ENCODE results near the gene TEX14. TPM values are rescaled to one million over a fixed set of nuclear protein-coding genes. Genes with fewer than 3 reads are reported as not detected.
"Not testable (repeated sequence)": the region's sequence is repeated elsewhere in the genome, so short reads cannot be mapped to it uniquely, and the experiment has no call there.

Gene TEX14
- total and polyA plus RNA-seq, 8 donors, result 0.47 to 2.1 (median 1.3) TPM

GRCh38 chr17:58692239-58693055 is 602 bp upstream of the TEX14 start, which contains the start of gene RAD51C:
Gene RAD51C (plus strand): TSS chr17:58692602. CDS start chr17:58692644, 42 bp downstream.
- Histone ChIP-seq H3K27ac (peak within 1 kb of the TSS; percentile 64 to 89), H3K4me3 (peak within 1 kb of the TSS; percentile 65 to 81), H3K4me1 (peaks cover 0 to 26% of the 10 kb centered on the region in 2 donors), H3K27me3 (no peaks in the 10 kb centered on the region), H3K36me3 (peaks cover 0 to 7% of the 10 kb centered on the region in 2 donors), H3K9me3 (no peaks in the 10 kb centered on the region)
- DNase-seq (peak; percentile 76 to 97 (median 89)), ATAC-seq (peak; percentile 99)
- intact Hi-C loops (cut with DNase I), result no loop called here
- TF ChIP-seq, protein P1, sequence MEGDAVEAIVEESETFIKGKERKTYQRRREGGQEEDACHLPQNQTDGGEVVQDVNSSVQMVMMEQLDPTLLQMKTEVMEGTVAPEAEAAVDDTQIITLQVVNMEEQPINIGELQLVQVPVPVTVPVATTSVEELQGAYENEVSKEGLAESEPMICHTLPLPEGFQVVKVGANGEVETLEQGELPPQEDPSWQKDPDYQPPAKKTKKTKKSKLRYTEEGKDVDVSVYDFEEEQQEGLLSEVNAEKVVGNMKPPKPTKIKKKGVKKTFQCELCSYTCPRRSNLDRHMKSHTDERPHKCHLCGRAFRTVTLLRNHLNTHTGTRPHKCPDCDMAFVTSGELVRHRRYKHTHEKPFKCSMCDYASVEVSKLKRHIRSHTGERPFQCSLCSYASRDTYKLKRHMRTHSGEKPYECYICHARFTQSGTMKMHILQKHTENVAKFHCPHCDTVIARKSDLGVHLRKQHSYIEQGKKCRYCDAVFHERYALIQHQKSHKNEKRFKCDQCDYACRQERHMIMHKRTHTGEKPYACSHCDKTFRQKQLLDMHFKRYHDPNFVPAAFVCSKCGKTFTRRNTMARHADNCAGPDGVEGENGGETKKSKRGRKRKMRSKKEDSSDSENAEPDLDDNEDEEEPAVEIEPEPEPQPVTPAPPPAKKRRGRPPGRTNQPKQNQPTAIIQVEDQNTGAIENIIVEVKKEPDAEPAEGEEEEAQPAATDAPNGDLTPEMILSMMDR (IDR thresholded peaks at IDR 0.05), result no peak

DNA sequence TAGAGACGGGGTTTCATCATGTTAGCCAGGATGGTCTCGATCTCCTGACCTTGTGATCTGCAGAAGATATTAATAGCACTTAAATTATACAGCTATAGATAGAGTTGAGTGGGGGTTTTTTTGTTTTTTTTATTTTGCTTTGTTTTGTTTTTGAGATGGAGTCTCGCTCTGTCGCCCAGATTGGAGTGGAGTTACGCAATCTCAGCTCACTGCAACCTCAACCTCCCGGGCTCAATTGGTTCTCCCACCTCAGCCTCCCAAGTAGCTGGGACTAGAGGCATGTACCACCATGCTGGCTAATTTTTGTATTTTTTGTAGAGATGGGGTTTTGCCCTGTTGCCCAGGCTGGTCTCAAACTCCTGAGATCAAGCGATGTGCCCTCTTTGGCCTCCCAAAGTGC is 1.8 kb downstream of the TEX14 start:
- H3K36me3 ChIP-seq; H3K4me3 ChIP-seq; ATAC-seq; H3K27me3 ChIP-seq; H3K27ac ChIP-seq; DNase-seq; H3K9me3 ChIP-seq; intact Hi-C loops (cut with DNase I): not testable (repeated sequence)
- H3K4me1 ChIP-seq, result peaks cover 0 to 26% of the 10 kb centered on the region in 2 donors

- DNase-seq, result no peak
- Histone ChIP-seq H3K4me3 (no peak overlapping the region), H3K36me3 (no peaks in the 10 kb centered on the region), H3K9me3 (no peaks in the 10 kb centered on the region), H3K4me1 (peaks cover 0 to 15% of the 10 kb centered on the region in 2 donors), H3K27me3 (no peaks in the 10 kb centered on the region), H3K27ac (no peak overlapping the region)
- no peak for ATAC-seq
- intact Hi-C loops (cut with DNase I), result no loop called here
- TF ChIP-seq, protein P1 (IDR thresholded peaks at IDR 0.05), result no peak
Measured at GRCh38 chr17:58688521-58688920, 3.3 kb downstream of the TEX14 start.

GRCh38 chr17:58686980-58687379 is 4.9 kb downstream of the TEX14 start:
- intact Hi-C loops (cut with DNase I), result no loop called here
- Histone ChIP-seq H3K4me3 (no peak overlapping the region), H3K27me3 (no peaks in the 10 kb centered on the region), H3K27ac (no peak overlapping the region), H3K36me3 (no peaks in the 10 kb centered on the region), H3K4me1 (no peaks in the 10 kb centered on the region), H3K9me3 (no peaks in the 10 kb centered on the region)
- no peak for DNase-seq
- no peak for ATAC-seq
- TF ChIP-seq, protein P1 (IDR thresholded peaks at IDR 0.05), result no peak

- H3K9me3 ChIP-seq; ATAC-seq; DNase-seq; H3K4me3 ChIP-seq; H3K27ac ChIP-seq; H3K4me1 ChIP-seq; H3K27me3 ChIP-seq; H3K36me3 ChIP-seq; intact Hi-C loops (cut with DNase I): not testable (repeated sequence)
Measured at GRCh38 chr17:58684462-58684861, 7.4 kb downstream of the TEX14 start.

GRCh38 chr17:58684003-58684402 is 7.8 kb downstream of the TEX14 start:
- ATAC-seq, result no peak
- no peak for DNase-seq
- no peaks in the 10 kb centered on the region for H3K36me3 ChIP-seq
- H3K4me3 ChIP-seq, result no peak overlapping the region
- H3K27me3 ChIP-seq, result no peaks in the 10 kb centered on the region
- H3K4me1 ChIP-seq, result no peaks in the 10 kb centered on the region
- TF ChIP-seq, protein P1 (IDR thresholded peaks at IDR 0.05), result no peak
- no peaks in the 10 kb centered on the region for H3K9me3 ChIP-seq
- H3K27ac ChIP-seq, result no peak overlapping the region
- intact Hi-C loops (cut with DNase I), result no loop called here
